ENCODE data around the gene TNFRSF9.

TNFRSF9 gene

DNA sequence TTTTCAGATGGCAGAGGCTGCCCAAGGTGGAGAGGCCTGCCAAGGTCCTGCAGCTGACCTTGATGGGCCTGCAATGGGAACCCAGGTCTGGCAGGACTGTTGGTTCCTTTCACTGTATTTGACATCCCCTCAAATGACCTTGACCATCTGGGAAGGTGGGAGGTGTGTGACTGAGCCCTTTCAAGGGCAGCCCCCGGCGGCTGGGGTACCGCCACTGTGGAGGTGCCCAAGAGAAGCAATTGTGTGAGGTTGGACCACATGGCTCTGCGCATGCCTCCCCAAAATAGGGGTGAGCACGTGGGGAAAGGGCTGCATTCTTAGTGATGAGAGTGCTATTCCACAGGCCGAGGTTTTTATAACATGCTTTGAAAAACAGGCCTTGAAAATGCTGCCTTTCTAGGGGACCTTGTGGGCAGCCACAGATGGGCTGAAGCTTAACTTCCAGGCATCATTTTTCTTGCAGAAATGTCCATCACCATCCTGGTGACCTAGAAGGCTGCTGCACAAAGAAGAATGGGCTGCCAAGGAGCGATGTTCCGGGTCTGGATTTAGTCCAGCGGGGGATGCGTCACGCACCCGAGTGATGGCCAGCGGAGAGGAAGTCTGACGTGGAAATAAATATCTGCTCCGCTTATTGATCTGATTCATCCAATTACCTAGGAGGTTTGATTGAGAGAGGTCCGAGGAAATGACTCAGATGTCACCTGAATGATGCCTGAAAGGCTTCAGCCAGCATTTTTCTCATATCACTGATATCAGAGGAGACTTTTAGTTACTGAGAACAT lies 71.3 kb downstream of the TNFRSF9 start:
- no peak for DNase-seq

DNA sequence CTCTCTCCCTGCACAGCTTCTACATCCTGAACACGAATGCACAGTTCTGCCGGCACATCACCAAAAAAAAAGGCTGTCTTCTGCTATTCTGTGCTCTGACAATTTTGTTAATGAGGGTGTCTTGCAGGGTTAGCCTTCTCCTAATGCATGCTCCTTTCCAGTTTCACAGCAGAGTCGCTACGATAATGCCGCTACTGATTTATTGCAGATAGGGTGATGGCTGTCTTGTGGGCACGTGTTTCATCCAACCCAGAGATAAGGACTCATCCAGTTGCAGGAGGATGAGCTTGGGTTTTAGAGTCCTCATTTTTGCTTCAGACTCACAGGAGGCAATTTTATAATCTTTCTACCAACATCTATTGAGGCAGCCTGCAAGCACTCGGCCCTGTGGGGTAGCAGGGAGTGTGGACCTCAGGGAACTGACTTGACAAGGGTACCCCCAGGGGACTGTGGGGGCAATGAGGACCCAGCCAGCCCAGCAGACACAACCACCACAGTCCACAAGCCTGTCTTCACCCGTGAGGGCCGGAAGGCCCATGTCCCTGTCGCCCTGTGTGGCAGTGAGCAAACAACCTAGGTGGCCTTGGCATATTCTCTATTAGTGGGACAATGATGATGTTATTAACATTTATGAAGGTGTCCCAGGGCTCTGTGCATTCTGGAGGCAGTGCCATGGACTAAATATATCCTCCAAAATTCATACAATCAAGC lies 72.4 kb downstream of the TNFRSF9 start:
- DNase-seq: no peak

GRCh38 chr1:7865978-7866377 lies 74.7 kb downstream of the TNFRSF9 start:
- DNase-seq: no peak
